Astrocyte (in vitro differentiated cells and primary cell): ENCODE measurements around the gene VEZT.

Experiments used
- EZH2 ChIP-seq: IDR thresholded peaks from 2 replicates; pipeline ENCODE4 v1.6.1; 2012; ENCODE audit warnings: mild to moderate bottlenecking, low read length, inconsistent platforms; ENCODE audit not compliant: insufficient read depth
- TF ChIP-seq, protein P1 (sequence below): IDR thresholded peaks from 2 replicates; pipeline ENCODE4 v1.5.1; 2011; ENCODE audit warnings: low read depth, mild to moderate bottlenecking, inconsistent platforms, low read length, moderate library complexity; ENCODE audit not compliant: insufficient read depth

- TF ChIP-seq EZH2 = no peak
- TF ChIP-seq, protein P1, sequence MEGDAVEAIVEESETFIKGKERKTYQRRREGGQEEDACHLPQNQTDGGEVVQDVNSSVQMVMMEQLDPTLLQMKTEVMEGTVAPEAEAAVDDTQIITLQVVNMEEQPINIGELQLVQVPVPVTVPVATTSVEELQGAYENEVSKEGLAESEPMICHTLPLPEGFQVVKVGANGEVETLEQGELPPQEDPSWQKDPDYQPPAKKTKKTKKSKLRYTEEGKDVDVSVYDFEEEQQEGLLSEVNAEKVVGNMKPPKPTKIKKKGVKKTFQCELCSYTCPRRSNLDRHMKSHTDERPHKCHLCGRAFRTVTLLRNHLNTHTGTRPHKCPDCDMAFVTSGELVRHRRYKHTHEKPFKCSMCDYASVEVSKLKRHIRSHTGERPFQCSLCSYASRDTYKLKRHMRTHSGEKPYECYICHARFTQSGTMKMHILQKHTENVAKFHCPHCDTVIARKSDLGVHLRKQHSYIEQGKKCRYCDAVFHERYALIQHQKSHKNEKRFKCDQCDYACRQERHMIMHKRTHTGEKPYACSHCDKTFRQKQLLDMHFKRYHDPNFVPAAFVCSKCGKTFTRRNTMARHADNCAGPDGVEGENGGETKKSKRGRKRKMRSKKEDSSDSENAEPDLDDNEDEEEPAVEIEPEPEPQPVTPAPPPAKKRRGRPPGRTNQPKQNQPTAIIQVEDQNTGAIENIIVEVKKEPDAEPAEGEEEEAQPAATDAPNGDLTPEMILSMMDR = no peak
Measured at GRCh38 chr12:95342008-95342407, 124.4 kb downstream of the VEZT start.
